Mesenchymal stem cell (in vitro differentiated cells and primary cell): Measurements from ENCODE around the gene RB1.

Experiments used
- DNase-seq: peaks from one replicate; pipeline ENCODE4 v3.0.0-alpha.2; 2013
- H2AFZ ChIP-seq: one replicate; pipeline ENCODE4 v1.6.1; 2013; ENCODE audit warnings: low read depth, mild to moderate bottlenecking, control low read depth, inconsistent platforms, low read length, moderate library complexity
- H2AK5ac ChIP-seq: 2 replicates; pipeline ENCODE4 v1.6.1; 2013; ENCODE audit warnings: low read length, moderate library complexity, mild to moderate bottlenecking, inconsistent platforms; ENCODE audit not compliant: severe bottlenecking
- H2BK120ac ChIP-seq: one replicate; pipeline ENCODE4 v1.6.1; 2013; ENCODE audit warnings: low read depth, mild to moderate bottlenecking, inconsistent platforms, low read length, moderate library complexity
- H2BK12ac ChIP-seq, 2 experiments: one replicate each; pipeline ENCODE4 v1.6.1; 2013; ENCODE audit warnings: inconsistent platforms in 2 of 2, low read length in 2 of 2, mild to moderate bottlenecking in 2 of 2, moderate library complexity in 2 of 2, control low read depth in 1 of 2
- H2BK15ac ChIP-seq: one replicate; pipeline ENCODE4 v1.6.1; 2013; ENCODE audit warnings: mild to moderate bottlenecking, low read depth, inconsistent platforms; ENCODE audit not compliant: poor library complexity, severe bottlenecking
- H2BK5ac ChIP-seq: 2 replicates; pipeline ENCODE4 v1.6.1; 2013; ENCODE audit warnings: low read depth, mild to moderate bottlenecking, low read length, control low read depth, inconsistent platforms; ENCODE audit not compliant: poor library complexity, severe bottlenecking
- H3K14ac ChIP-seq, 2 experiments: one replicate each; pipeline ENCODE4 v1.6.1; 2013; ENCODE audit warnings: inconsistent platforms in 2 of 2, low read length in 2 of 2, control low read depth in 1 of 2, mild to moderate bottlenecking in 1 of 2, moderate library complexity in 1 of 2
- H3K18ac ChIP-seq, 2 experiments: one replicate each; pipeline ENCODE4 v1.6.1; 2013; ENCODE audit warnings: inconsistent platforms in 2 of 2, low read length in 2 of 2, control low read depth in 1 of 2, low read depth in 1 of 2, mild to moderate bottlenecking in 1 of 2
- H3K23ac ChIP-seq, 2 experiments: one replicate each; pipeline ENCODE4 v1.6.1; 2013; ENCODE audit warnings: inconsistent platforms in 2 of 2, low read length in 2 of 2, mild to moderate bottlenecking in 2 of 2, moderate library complexity in 2 of 2, control low read depth in 1 of 2
- H3K27ac ChIP-seq: 2 replicates; pipeline ENCODE4 v1.5.1; 2013; ENCODE audit warnings: mild to moderate bottlenecking, moderate library complexity, low read length, control low read depth, inconsistent platforms; ENCODE audit not compliant: poor library complexity, severe bottlenecking
- H3K27me3 ChIP-seq, 2 experiments: 2 replicates each; pipeline versions ENCODE4 v1.6.1 to v1.7.0; 2013; ENCODE audit warnings: low read length in 2 of 2, mild to moderate bottlenecking in 2 of 2, moderate library complexity in 2 of 2, control low read depth in 1 of 2, inconsistent platforms in 1 of 2; ENCODE audit not compliant: control insufficient read depth in 1 of 2, insufficient read depth in 1 of 2
- H3K36me3 ChIP-seq, 2 experiments: 2 replicates each; pipeline versions ENCODE4 v1.6.1 to v1.7.0; 2013; ENCODE audit warnings: low read length in 2 of 2, control low read depth in 1 of 2, inconsistent platforms in 1 of 2, low read depth in 1 of 2, mild to moderate bottlenecking in 1 of 2; ENCODE audit not compliant: insufficient read depth in 2 of 2, control insufficient read depth in 1 of 2
- H3K4ac ChIP-seq, 2 experiments: one replicate each; pipeline ENCODE4 v1.6.1; 2013; ENCODE audit warnings: inconsistent platforms in 2 of 2, low read length in 2 of 2, mild to moderate bottlenecking in 2 of 2, moderate library complexity in 2 of 2, control low read depth in 1 of 2, low read depth in 1 of 2
- H3K4me1 ChIP-seq: 2 replicates; pipeline ENCODE4 v1.6.1; 2013; ENCODE audit warnings: low read depth, low read length, control low read depth; ENCODE audit not compliant: control insufficient read depth, insufficient read depth
- H3K4me2 ChIP-seq: 2 replicates; pipeline ENCODE4 v1.6.1; 2013; ENCODE audit warnings: low read length, mild to moderate bottlenecking, inconsistent platforms; ENCODE audit not compliant: poor library complexity, severe bottlenecking
- H3K4me3 ChIP-seq, 2 experiments: 2 replicates each; pipeline versions ENCODE4 v1.5.1 to v1.7.0; 2013; ENCODE audit warnings: low read length in 2 of 2, mild to moderate bottlenecking in 2 of 2, control low read depth in 1 of 2, low read depth in 1 of 2; ENCODE audit not compliant: insufficient read depth in 1 of 2
- H3K79me1 ChIP-seq: replicated peaks from 2 replicates; pipeline ENCODE4 v1.6.1; 2013; ENCODE audit warnings: mild to moderate bottlenecking, control low read depth, low read length, inconsistent platforms; ENCODE audit not compliant: poor library complexity, severe bottlenecking
- H3K9ac ChIP-seq: 2 replicates; pipeline ENCODE4 v1.7.0; 2013; ENCODE audit warnings: mild to moderate bottlenecking, low read length, moderate library complexity
- H3K9me3 ChIP-seq: 2 replicates; pipeline ENCODE4 v1.7.0; 2013; ENCODE audit warnings: mild to moderate bottlenecking, low read length; ENCODE audit not compliant: control insufficient read depth
- H4K8ac ChIP-seq: one replicate; pipeline ENCODE4 v1.6.1; 2013; ENCODE audit warnings: inconsistent platforms, mild to moderate bottlenecking, low read length, moderate library complexity
- H4K91ac ChIP-seq: one replicate; pipeline ENCODE4 v1.6.1; 2013; ENCODE audit warnings: mild to moderate bottlenecking, low read length, inconsistent platforms
- WGBS: methylation state at CpG from one replicate; pipeline ENCODE4 v1.1.7; 2013; ENCODE audit warnings: mixed read lengths; 5-methylcytosine and 5-hydroxymethylcytosine counted together

Gene RB1

GRCh38 chr13:48264058-48264457 lies 39.5 kb upstream of the RB1 start:
- H2BK12ac ChIP-seq = no peak overlapping the region
- no peak overlapping the region for H3K4me3 ChIP-seq
- no peak overlapping the region for H4K91ac ChIP-seq
- no peak overlapping the region for H3K14ac ChIP-seq
- H2BK5ac ChIP-seq = no peak overlapping the region
- no peak for DNase-seq
- H3K18ac ChIP-seq = no peak overlapping the region
- no peak overlapping the region for H3K23ac ChIP-seq
- no peaks in the 10 kb centered on the region for H3K4me1 ChIP-seq
- no peak overlapping the region for H4K8ac ChIP-seq
- 95% methylated on average over 2 of the region's 2 CpGs for WGBS
- H2AFZ ChIP-seq = no peak overlapping the region
- no peak overlapping the region for H2BK120ac ChIP-seq
- no peak overlapping the region for H3K4me2 ChIP-seq
- H2BK15ac ChIP-seq = no peak overlapping the region
- no peak overlapping the region for H2AK5ac ChIP-seq
- H3K79me1 ChIP-seq = peaks cover 5% of the 10 kb centered on the region
- no peak overlapping the region for H3K4ac ChIP-seq
- no peak overlapping the region for H3K27ac ChIP-seq
- H3K27me3 ChIP-seq = no peaks in the 10 kb centered on the region
- peaks cover 3 to 94% of the 10 kb centered on the region in 2 experiments for H3K36me3 ChIP-seq
- no peaks in the 10 kb centered on the region for H3K9me3 ChIP-seq
- no peak overlapping the region for H3K9ac ChIP-seq

DNA sequence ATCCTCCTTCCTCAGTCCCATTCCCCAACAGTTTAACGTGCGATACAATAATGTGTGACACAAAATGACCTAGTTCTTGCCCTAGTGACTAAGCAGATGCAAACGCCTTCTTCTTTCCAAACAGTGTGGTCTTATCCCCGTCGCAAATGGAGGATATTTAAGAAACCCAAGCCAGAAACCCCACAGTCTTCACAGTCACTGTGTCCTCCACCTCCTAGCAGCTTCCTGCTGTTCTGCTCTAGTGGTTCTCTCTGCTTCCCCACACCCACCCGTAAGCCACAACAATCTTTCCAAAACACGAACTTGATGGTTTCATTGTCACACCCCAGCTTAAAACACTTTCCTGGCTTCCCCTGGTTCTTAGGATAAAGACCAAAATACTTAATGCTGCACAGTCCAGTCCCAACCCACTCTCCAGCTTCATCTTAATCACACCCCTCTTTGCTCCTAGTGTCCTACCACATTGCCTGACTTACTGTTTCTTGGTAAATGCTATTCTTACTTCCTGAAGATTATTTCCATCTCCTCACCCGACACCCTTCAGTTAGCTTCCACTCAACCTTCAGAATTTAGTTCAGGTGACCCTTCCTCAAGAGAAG lies 38.2 kb upstream of the RB1 start:
- H3K14ac ChIP-seq = no peak overlapping the region
- H2BK120ac ChIP-seq = no peak overlapping the region
- H4K8ac ChIP-seq = no peak overlapping the region
- H3K36me3 ChIP-seq = peaks cover 6 to 97% of the 10 kb centered on the region in 2 experiments
- no peak overlapping the region for H3K4me2 ChIP-seq
- no peaks in the 10 kb centered on the region for H3K9me3 ChIP-seq
- no peak overlapping the region for H3K27ac ChIP-seq
- H3K27me3 ChIP-seq = no peaks in the 10 kb centered on the region
- H2AFZ ChIP-seq = no peak overlapping the region
- H3K4me3 ChIP-seq = no peak overlapping the region
- no peak overlapping the region for H2BK5ac ChIP-seq
- H3K9ac ChIP-seq = no peak overlapping the region
- H3K79me1 ChIP-seq = peaks cover 6% of the 10 kb centered on the region
- no peak overlapping the region for H3K4ac ChIP-seq
- H4K91ac ChIP-seq = no peak overlapping the region
- no peak overlapping the region for H2BK12ac ChIP-seq
- WGBS = 93% methylated on average over 8 of the region's 8 CpGs
- H2AK5ac ChIP-seq = no peak overlapping the region
- no peak overlapping the region for H3K23ac ChIP-seq
- no peak overlapping the region for H3K18ac ChIP-seq
- no peaks in the 10 kb centered on the region for H3K4me1 ChIP-seq
- no peak for DNase-seq
- no peak overlapping the region for H2BK15ac ChIP-seq

GRCh38 chr13:48266150-48266549 lies 37.4 kb upstream of the RB1 start:
- no peak overlapping the region for H3K23ac ChIP-seq
- H2AFZ ChIP-seq = no peak overlapping the region
- H3K9ac ChIP-seq = no peak overlapping the region
- peaks cover 4% of the 10 kb centered on the region for H3K79me1 ChIP-seq
- no peaks in the 10 kb centered on the region for H3K9me3 ChIP-seq
- no peak overlapping the region for H2BK15ac ChIP-seq
- no peak overlapping the region for H3K4me3 ChIP-seq
- H2BK120ac ChIP-seq = no peak overlapping the region
- no peak overlapping the region for H2BK12ac ChIP-seq
- no peak overlapping the region for H3K4me2 ChIP-seq
- H3K4ac ChIP-seq = no peak overlapping the region
- H3K27me3 ChIP-seq = no peaks in the 10 kb centered on the region
- peaks cover 6 to 93% of the 10 kb centered on the region in 2 experiments for H3K36me3 ChIP-seq
- H3K27ac ChIP-seq = no peak overlapping the region
- H2BK5ac ChIP-seq = no peak overlapping the region
- H3K4me1 ChIP-seq = no peaks in the 10 kb centered on the region
- no peak overlapping the region for H3K14ac ChIP-seq
- no peak overlapping the region for H4K8ac ChIP-seq
- no peak for DNase-seq
- no peak overlapping the region for H3K18ac ChIP-seq
- H4K91ac ChIP-seq = no peak overlapping the region
- no peak overlapping the region for H2AK5ac ChIP-seq

GRCh38 chr13:48266701-48267639 lies 36.6 kb upstream of the RB1 start:
- H3K4me1 ChIP-seq = no peaks in the 10 kb centered on the region
- no peak overlapping the region for H3K4me2 ChIP-seq
- no peak overlapping the region for H3K4ac ChIP-seq
- H3K79me1 ChIP-seq = peaks cover 4% of the 10 kb centered on the region
- no peak overlapping the region for H3K9ac ChIP-seq
- H3K18ac ChIP-seq = no peak overlapping the region
- no peak overlapping the region for H4K91ac ChIP-seq
- no peak overlapping the region for H2BK15ac ChIP-seq
- H3K14ac ChIP-seq = no peak overlapping the region
- H2BK120ac ChIP-seq = no peak overlapping the region
- no peak overlapping the region for H4K8ac ChIP-seq
- no peak overlapping the region for H2AK5ac ChIP-seq
- H3K9me3 ChIP-seq = no peaks in the 10 kb centered on the region
- H3K23ac ChIP-seq = no peak overlapping the region
- no peak overlapping the region for H2BK5ac ChIP-seq
- H3K36me3 ChIP-seq = peaks cover 6 to 90% of the 10 kb centered on the region in 2 experiments
- no peaks in the 10 kb centered on the region for H3K27me3 ChIP-seq
- no peak overlapping the region for H3K27ac ChIP-seq
- no peak overlapping the region for H3K4me3 ChIP-seq
- DNase-seq = no peak
- no peak overlapping the region for H2BK12ac ChIP-seq
- no peak overlapping the region for H2AFZ ChIP-seq
- 96% methylated on average over 2 of the region's 2 CpGs for WGBS
